IPS-11a (cell line): Measurements from ENCODE around the gene BICC1.

Experiments
- H3K4me3 ChIP-seq: one replicate; pipeline ENCODE4 v1.5.1; 2013; ENCODE audit warnings: low read depth, low read length, control low read depth

Gene BICC1

DNA sequence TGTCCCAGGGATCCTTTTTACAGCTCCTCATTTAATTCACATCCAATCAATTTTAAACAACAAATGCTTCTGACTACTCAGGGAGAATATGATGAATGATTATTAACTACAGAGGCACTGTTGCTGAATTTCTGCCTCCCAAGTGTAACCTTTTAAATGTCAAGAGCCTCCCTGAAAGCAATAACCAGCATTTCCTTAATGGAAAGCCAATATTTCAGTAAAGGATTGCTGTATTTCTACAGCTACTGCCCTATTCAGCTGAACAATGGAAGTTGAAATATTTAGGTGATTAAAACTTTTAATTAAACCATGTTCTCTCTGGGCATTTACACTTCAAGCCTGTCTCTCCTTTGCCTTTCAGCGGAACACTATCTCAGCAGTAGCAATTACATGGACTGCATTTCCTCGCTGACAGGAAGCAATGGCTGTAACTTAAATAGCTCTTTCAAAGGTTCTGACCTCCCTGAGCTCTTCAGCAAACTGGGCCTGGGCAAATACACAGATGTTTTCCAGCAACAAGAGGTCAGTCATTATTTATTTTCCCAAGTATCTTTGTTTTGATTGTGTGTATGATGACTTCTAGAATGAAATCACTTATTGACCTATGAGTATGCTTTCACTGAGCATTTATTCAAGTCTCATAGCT, 304.7 kb downstream of the BICC1 start:
- H3K4me3 ChIP-seq: no peak overlapping the region

DNA sequence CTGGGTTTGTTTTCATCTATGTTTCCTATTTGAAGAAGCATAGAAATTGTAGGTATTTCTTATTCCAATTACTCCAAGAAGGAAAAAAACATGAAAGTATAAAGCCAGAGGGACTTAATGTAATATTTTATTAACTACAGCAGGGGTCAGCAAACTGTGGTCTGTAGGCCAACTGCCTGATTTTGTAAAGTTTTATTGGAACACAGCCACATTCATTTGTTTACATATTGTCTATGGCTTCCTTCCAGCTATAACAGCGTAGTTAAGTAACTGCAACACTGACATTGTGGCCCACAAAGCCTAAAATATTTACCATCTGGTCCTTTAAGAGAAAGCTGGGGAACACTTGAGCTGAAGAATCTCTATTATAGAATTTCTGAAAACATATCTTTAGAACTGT, 306.2 kb downstream of the BICC1 start:
- no peak overlapping the region for H3K4me3 ChIP-seq

GRCh38 chr10:58820386-58820785, 307.7 kb downstream of the BICC1 start:
- no peak overlapping the region for H3K4me3 ChIP-seq

- no peak overlapping the region for H3K4me3 ChIP-seq
These were observed 308.4 kb downstream of the BICC1 start for GRCh38 chr10:58820861-58821751.

GRCh38 chr10:58821752-58822056, 309.0 kb downstream of the BICC1 start:
- no peak overlapping the region for H3K4me3 ChIP-seq

DNA sequence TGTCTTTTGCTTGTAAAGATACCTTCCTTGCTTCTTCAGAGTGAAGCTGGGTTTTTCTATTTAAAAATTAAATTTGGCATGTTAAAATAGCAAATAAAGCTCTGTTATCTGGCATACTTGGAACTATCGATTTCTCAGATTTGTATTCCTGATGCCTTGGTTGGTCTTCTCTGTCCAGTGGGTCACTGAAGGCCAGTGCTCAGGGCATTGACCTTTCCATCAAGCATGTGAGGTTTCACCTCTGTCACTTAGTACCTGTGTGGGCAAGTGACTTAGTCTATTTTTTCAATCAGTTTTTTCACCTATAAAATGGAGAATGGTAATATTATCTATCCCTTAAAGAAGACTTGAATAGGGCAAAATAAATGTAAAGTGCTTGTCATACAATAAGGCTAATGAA, 311.3 kb downstream of the BICC1 start:
- H3K4me3 ChIP-seq: no peak overlapping the region

DNA sequence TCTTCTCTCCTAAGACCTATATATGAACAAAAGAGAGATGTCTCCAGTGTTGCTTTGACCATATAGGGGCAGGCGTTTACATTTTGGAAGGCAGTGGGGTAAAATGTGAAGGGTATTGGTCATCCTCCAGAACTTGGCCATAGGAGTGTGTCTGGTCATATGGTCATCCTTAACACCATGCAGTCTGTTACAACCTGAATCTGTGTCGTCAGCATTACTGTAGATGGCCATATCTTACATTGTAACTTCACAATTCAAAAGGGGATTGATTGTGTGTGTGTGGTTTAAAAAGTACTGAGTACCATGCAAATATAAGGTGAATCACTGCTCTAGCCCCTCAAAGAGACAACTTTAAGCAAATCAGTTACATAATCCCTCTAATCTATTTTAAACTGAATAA, 311.7 kb downstream of the BICC1 start:
- no peak overlapping the region for H3K4me3 ChIP-seq

DNA sequence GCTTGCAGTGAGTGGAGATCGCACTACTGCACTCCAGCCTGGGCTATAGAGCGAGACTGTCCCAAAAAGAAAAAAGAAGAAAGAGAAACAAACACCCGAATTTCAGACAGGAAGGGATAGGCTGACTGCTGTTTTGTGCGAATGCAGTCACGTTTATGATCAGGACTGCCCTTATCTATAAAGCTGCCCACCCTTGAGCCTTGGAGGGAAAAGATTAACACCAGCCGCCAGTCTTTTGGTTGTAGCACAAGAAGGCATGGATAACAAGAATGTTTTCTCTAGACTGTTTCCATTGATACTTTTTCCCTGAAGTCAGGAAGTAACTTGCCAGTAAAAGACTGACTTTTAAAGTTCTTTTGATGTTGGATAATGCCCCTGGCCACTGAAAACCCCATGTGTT, 314.0 kb downstream of the BICC1 start:
- no peak overlapping the region for H3K4me3 ChIP-seq

DNA sequence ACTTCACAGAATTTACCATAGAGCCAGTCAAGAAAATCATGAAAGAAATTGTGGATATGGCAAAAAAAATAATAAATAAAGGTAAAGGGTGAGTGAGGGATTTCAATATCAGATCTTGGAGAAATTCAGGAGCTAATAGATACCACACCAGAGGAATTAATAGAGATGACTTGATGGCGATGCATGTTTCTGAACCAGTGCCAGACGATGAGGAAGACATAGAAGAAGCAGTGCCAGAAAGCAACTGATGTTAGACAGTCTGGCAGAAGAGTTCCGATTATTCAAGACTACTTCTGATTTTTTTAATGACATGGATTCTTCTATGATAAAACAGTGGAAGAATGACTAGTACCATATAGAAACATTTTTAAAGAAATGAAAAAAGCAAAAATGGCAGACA, 314.7 kb downstream of the BICC1 start:
- no peak overlapping the region for H3K4me3 ChIP-seq

GRCh38 chr10:58829839-58830238, 317.2 kb downstream of the BICC1 start:
- no peak overlapping the region for H3K4me3 ChIP-seq

- H3K4me3 ChIP-seq: no peak overlapping the region
These were observed 318.0 kb downstream of the BICC1 start for GRCh38 chr10:58830697-58831096.

- H3K4me3 ChIP-seq: no peak overlapping the region
These were observed 321.3 kb downstream of the BICC1 start for GRCh38 chr10:58833771-58834561.

GRCh38 chr10:58836176-58836700, 323.6 kb downstream of the BICC1 start:
- no peak overlapping the region for H3K4me3 ChIP-seq

DNA sequence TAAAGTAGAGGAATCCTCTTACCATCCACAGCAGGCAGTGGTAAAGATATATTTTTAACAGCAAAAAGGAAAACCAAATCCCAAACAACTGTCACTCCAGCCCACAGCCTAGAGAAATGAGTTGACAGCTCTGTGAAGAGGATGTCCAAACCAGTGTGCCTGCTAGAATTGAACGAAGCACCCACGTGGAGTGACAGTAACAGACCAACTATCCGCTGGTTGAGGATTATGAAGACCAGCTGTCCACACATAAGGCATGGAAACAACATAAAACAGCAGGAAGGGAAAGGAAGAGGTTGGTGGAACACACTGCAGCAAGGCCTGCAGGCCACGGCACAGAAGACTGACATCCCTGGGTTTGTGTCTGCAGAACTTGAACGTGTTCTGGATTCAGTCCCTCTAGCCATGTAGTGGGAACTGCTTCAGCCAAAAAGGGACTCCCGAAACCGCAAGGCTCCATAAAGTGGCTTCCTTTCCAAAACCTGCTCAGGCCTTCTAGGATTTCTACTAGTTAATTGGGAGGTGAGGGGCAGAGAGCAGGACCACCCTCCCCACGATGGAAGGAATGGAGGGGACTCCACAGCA, 324.4 kb downstream of the BICC1 start:
- no peak overlapping the region for H3K4me3 ChIP-seq

DNA sequence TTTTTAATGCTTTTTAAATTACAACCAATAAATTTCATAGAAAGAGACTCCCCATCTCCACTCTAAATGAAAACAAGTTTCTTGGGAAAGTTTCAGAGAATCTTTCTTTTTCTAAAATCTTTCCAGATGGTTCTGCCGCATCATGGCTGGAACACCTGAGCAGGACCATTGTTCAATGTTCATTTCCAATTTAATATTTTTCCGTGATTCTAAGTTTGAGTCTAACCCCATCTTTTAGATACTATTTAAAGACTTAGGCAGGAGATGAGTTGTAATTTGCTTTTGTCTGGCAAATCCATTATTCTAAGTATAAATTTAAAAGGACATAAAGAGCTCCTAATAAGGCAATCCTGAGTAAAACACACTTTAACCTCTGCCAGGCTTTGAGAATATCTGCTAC, 325.2 kb downstream of the BICC1 start:
- no peak overlapping the region for H3K4me3 ChIP-seq

DNA sequence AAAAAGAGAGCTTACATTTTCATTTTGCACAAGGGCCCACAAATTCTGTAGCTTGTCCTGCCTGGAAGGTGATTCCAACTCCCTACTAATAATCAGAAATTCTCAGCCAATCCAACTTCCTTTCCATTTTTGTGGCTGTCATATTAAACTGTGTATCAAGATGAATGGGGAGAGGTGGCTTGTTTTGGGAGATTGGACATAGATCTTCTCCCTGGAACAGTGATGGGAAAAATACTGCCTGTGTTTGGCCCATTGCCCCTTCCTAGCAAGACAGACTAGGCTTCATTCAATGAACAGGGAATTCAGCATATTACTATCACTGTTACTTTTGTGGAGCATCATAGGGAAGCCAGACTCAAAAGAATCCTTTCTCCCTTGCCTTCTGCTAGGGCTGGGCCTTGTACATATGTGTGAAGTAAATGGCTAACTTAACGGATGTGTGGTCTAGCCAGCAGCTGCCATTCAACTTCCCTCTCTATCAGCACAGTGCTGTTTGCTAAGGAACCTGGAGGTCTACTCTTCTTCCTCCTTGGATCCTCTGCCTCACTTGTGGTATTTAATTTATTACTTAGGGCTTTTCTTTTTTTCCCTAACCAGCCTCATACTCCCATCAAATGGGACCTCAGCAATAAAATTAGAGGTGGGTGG, 326.0 kb downstream of the BICC1 start:
- H3K4me3 ChIP-seq: no peak overlapping the region

GRCh38 chr10:58839771-58840170, 327.1 kb downstream of the BICC1 start:
- H3K4me3 ChIP-seq: no peak overlapping the region

DNA sequence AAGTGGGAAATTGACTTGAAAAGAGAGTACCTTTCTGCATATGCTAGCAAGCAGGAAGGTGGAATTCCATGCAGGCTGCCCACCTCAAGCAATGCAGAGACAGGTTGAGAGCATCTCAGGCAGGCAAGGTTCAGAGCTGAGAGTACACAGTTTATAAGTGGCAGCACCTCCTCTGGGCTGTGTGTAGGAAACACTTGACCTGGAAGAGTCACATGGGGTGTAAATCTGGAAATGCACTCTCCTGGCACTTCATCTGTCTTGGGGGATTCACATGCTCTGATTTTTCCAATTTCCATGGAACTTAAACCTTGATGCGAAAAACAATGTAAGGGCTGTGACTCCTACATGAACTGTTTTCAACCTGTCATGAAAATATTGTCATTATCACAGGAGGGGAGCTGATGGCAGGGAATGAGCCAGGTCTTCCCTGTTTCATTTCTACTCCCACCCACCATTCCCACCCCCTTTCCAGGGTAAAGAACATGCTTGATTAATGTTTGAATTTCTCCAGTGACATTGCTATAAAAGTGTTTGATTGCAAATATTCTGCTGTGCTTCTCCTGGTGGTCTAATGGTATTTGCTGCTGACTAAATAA, 328.3 kb downstream of the BICC1 start:
- no peak overlapping the region for H3K4me3 ChIP-seq

DNA sequence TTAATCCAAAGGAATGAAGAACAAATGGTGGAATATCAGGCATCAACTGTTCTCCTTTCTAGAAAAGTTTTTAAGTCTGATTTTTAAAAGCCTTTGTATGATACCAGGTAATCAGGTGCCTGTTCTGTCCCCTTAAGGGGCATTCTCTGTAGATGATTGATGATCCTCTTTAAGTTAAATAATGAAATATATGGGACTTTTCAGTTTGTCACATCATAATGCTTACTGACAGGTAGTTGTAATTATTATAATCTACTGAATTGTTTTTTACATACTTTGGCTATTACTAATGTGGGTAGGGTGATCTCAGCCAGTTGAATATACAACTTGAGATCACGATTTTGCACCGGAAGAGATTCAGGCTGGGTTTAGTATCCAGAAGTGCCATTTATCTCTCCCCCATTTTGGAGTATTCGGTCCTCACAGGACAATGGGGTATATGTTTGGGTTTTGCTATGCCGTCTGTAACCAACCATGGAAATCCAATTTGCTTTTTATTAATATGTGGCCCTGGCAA, 330.2 kb downstream of the BICC1 start:
- no peak overlapping the region for H3K4me3 ChIP-seq

DNA sequence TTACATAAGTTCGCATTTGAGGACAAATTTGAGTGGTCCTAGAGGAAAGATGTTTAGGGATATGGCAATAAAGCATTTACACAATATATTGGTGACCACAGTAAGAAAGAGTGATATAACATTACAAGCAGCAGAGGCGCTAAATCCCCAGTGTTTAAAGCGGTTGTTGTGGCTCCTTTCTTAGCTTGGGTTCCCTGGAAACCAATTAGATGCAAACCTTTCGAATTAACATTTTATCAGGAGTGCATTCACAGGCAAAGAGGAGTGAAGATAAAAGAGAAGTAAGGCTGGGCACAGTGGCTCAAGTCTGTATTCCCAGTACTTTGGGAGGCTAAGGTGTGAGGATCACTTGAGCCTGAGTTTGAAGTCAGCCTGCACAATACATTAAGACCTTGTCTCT, 331.1 kb downstream of the BICC1 start:
- H3K4me3 ChIP-seq: no peak overlapping the region
